ENCODE results near the gene RAB10. TPM values are rescaled to one million over a fixed set of nuclear protein-coding genes. Genes with fewer than 3 reads are reported as not detected.
"Not testable (repeated sequence)": the region's sequence is repeated elsewhere in the genome, so short reads cannot be mapped to it uniquely, and the experiment has no call there.

RAB10 gene
- total RNA-seq, 1 donor from 2014 or later, result 135 TPM

DNA sequence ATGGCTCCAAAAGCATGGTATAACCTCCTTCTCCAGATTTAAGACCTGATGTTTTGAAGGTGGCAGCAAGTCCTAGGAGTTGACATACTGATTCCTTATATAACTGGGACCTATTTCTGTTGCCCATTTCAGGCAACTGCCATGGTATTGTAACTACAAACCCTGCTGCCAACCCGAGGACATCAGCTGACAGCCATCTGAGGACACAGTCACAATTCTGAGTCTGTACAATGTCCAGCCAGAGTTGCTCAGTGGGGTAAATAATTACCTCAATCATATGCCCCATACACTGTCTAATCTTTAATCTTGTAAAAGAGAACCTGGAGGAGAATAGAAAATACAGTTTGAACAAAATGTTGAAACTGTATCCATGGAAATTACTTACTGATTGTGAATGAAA, 130.3 kb downstream of the RAB10 start:
- H3K9me3 ChIP-seq, result no peaks in the 10 kb centered on the region
- H3K27me3 ChIP-seq, result no peaks in the 10 kb centered on the region
- TF ChIP-seq, protein P1, sequence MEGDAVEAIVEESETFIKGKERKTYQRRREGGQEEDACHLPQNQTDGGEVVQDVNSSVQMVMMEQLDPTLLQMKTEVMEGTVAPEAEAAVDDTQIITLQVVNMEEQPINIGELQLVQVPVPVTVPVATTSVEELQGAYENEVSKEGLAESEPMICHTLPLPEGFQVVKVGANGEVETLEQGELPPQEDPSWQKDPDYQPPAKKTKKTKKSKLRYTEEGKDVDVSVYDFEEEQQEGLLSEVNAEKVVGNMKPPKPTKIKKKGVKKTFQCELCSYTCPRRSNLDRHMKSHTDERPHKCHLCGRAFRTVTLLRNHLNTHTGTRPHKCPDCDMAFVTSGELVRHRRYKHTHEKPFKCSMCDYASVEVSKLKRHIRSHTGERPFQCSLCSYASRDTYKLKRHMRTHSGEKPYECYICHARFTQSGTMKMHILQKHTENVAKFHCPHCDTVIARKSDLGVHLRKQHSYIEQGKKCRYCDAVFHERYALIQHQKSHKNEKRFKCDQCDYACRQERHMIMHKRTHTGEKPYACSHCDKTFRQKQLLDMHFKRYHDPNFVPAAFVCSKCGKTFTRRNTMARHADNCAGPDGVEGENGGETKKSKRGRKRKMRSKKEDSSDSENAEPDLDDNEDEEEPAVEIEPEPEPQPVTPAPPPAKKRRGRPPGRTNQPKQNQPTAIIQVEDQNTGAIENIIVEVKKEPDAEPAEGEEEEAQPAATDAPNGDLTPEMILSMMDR (IDR thresholded peaks at IDR 0.05), result no peak
- intact Hi-C loops (cut with DNase I), result no loop called here
- H3K36me3 ChIP-seq, result no peaks in the 10 kb centered on the region
- H3K4me1 ChIP-seq, result no peaks in the 10 kb centered on the region
- DNase-seq (ENCODE audit: extremely low spot score in 2 of 2), result no peak
- no peak overlapping the region for H3K27ac ChIP-seq
- no peak overlapping the region for H3K4me3 ChIP-seq

DNA sequence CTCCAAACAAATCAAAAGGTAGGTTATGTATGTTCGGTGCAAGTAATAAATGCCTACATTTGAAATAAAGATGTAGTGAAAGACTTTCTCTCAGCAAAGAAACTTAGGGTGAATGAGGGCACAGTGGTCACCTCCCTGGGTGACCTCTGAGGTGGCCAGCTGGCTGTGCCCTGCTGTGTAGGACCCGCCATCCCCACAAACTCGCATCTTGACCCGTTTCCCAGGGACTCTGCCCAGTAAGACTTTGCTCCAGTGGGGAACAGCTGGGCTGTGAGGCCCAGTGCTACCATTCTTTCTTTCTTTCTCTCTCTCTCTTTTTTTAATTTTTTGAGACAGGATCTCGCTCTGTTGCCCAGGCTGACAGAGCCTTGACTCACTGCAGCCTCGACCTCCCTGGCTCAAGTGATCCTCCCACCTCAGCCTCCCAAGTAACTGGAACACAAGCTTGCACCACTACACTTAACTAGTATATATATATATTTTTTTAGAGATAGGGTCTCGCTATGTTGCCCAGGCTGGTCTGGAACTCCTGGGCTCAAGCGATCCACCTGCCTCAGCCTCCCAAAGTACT, 130.8 kb downstream of the RAB10 start:
- Histone ChIP-seq H3K27ac (no peak overlapping the region), H3K27me3 (no peaks in the 10 kb centered on the region), H3K9me3 (no peaks in the 10 kb centered on the region), H3K36me3 (no peaks in the 10 kb centered on the region), H3K4me3 (no peak overlapping the region), H3K4me1 (no peaks in the 10 kb centered on the region)
- TF ChIP-seq POLR2AphosphoS5 (IDR thresholded peaks at IDR 0.05; ENCODE audit: insufficient read depth in 1 of 2, low read depth in 1 of 2) (no peak), POLR2A (IDR thresholded peaks at IDR 0.05) (no peak)
- TF ChIP-seq, protein P1 (IDR thresholded peaks at IDR 0.05), result no peak
- no peak for DNase-seq (ENCODE audit: extremely low spot score in 2 of 2)
- intact Hi-C loops (cut with DNase I), result no loop called here

DNA sequence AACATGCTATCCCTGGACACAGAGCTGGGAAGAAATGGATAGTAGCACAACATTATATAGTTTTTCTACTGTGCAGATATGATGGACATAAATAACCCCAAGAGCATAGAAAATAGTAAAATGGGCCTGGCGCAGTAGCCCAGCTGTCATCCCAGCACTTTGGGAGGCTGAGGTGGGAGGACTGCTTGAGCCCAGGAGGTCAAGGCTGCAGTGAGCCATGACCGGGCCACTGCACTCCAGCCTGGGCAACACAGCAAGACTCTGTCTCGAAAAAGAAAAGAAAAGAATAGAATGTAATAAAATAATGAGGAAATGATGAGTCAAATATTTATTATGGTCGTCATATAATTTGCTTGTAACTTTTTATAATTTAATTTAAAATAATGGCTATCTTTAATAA, 131.5 kb downstream of the RAB10 start:
- Histone ChIP-seq H3K4me3 (no peak overlapping the region), H3K36me3 (no peaks in the 10 kb centered on the region), H3K4me1 (no peaks in the 10 kb centered on the region), H3K9me3 (no peaks in the 10 kb centered on the region), H3K27me3 (no peaks in the 10 kb centered on the region), H3K27ac (no peak overlapping the region)
- TF ChIP-seq POLR2AphosphoS5 (IDR thresholded peaks at IDR 0.05; ENCODE audit: insufficient read depth in 1 of 2, low read depth in 1 of 2) (no peak), POLR2A (IDR thresholded peaks at IDR 0.05) (no peak)
- TF ChIP-seq, protein P1 (IDR thresholded peaks at IDR 0.05), result no peak
- no peak for DNase-seq (ENCODE audit: extremely low spot score in 2 of 2)
- intact Hi-C loops (cut with DNase I), result no loop called here

DNA sequence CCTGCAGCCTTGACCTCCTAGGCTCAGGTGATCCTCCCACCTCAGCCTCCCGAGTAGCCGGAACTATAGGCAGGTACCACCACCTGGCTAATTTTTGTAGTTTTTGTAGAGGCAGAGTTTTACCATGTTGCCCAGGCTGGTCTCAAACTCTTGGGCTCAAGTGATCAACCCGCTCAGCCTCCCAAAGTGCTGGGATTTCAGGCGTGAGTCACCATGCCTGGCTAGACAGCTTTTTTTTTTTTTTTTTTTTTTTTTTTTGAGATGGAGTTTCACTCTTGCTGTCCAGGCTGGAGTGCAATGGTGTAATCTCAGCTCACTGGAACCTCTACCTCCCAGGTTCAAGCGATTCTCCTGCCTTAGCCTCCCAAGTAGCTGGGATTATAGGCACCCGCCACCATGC, 132.7 kb downstream of the RAB10 start:
- H3K4me3 ChIP-seq; H3K27ac ChIP-seq; H3K27me3 ChIP-seq; H3K4me1 ChIP-seq; H3K36me3 ChIP-seq; intact Hi-C loops (cut with DNase I); H3K9me3 ChIP-seq; DNase-seq (ENCODE audit: extremely low spot score in 2 of 2): not testable (repeated sequence)

DNA sequence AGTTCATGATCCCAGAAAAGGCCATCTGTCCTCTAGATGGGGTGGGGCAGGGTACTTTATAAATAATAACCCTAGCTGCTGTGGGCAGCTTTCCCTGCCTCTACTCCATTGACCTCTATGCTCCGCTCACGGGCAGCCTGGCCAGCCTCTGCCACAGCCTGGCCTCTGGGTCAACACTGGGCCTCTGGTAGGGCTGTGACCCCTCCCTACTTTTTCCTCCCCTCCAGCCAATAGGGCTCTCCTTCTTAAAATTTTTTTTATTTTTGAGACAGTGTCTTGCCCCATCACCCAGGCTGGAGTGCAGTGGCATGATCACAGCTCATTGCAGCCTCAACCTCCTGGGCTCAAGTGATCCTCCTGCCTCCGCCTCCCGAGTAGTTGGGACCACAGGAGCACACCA, 134.9 kb downstream of the RAB10 start:
- Histone ChIP-seq H3K27ac (no peak overlapping the region), H3K9me3 (no peaks in the 10 kb centered on the region), H3K27me3 (peaks cover 3% of the 10 kb centered on the region), H3K4me3 (no peak overlapping the region), H3K36me3 (no peaks in the 10 kb centered on the region), H3K4me1 (peaks cover 7% of the 10 kb centered on the region)
- intact Hi-C loops (cut with DNase I), result no loop called here
- TF ChIP-seq, protein P1 (IDR thresholded peaks at IDR 0.05), result no peak
- TF ChIP-seq POLR2AphosphoS5 (IDR thresholded peaks at IDR 0.05; ENCODE audit: insufficient read depth in 1 of 2, low read depth in 1 of 2) (no peak), POLR2A (IDR thresholded peaks at IDR 0.05) (no peak)
- no peak for DNase-seq (ENCODE audit: extremely low spot score in 2 of 2)

DNA sequence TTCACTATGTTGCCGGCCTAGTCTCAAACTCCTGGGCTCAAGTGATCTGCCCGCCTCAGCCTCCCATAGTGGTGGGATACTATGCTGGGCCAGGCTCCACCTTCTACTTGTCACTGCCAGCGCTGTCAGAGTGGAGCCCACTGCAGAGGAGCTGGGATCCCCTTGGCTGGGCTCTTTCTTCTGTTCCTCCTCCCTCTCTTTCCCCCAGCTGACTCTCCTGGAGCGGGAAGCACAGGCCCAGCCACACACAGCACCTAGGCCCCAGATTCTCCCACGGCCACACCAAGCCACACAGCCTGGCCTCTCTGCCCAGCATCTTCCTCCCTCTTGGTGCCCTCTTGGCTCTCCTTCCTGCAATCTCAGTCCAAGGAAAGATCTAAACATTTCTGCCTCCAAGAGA, 135.3 kb downstream of the RAB10 start:
- intact Hi-C loops (cut with DNase I), result no loop called here
- no peaks in the 10 kb centered on the region for H3K9me3 ChIP-seq
- peaks cover 7% of the 10 kb centered on the region for H3K27me3 ChIP-seq
- H3K27ac ChIP-seq, result no peak overlapping the region
- H3K4me3 ChIP-seq, result no peak overlapping the region
- DNase-seq (ENCODE audit: extremely low spot score in 2 of 2), result no peak
- TF ChIP-seq POLR2AphosphoS5 (IDR thresholded peaks at IDR 0.05; ENCODE audit: insufficient read depth in 1 of 2, low read depth in 1 of 2), result no peak
- no peak for TF ChIP-seq POLR2A (IDR thresholded peaks at IDR 0.05)
- TF ChIP-seq, protein P1 (IDR thresholded peaks at IDR 0.05), result no peak
- H3K4me1 ChIP-seq, result peaks cover 12% of the 10 kb centered on the region
- no peaks in the 10 kb centered on the region for H3K36me3 ChIP-seq
